ENCODE measurements around the gene SCUBE1.

The SCUBE1 gene

DNA sequence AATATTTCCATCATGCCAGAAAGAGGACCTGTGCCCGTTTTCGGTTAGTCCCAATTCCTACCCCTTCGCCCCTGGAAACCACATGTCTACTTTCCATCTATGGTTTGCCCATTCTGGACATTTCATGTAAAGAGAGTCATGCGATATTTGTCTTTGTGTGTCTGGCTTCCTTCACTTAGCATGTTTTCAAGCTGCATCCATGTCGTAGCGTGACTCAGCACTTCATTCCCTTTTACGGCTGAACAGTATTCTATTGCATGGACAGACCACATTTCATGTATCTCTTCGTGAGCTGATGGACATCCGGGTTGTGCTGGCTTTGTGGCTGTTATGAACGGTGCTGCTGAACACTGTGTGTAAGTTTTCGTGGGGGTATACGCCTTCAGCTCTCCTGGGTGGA lies 43.4 kb downstream of the SCUBE1 start:
- no peak for TF ChIP-seq EZH2 (IDR thresholded peaks at IDR 0.05)
- TF ChIP-seq FOXP2 (optimal IDR thresholded peaks at IDR 0.05; ENCODE audit: control extremely low read depth, extremely low read length, insufficient read depth): no peak
- no peak for TF ChIP-seq POLR2AphosphoS5 (IDR thresholded peaks at IDR 0.05; ENCODE audit: borderline replicate concordance, low read depth, low read length)
- Histone ChIP-seq H3K4me3 (no peak overlapping the region), H3K36me3 (ENCODE audit: insufficient read depth, low read length) (no peaks in the 10 kb centered on the region), H3K27ac (no peak overlapping the region), H3K9me3 (ENCODE audit: low read depth, low read length) (no peaks in the 10 kb centered on the region), H3K9ac (ENCODE audit: insufficient read length) (no peak overlapping the region)
- DNase-seq (ENCODE audit: low read depth, low spot score): no peak

DNA sequence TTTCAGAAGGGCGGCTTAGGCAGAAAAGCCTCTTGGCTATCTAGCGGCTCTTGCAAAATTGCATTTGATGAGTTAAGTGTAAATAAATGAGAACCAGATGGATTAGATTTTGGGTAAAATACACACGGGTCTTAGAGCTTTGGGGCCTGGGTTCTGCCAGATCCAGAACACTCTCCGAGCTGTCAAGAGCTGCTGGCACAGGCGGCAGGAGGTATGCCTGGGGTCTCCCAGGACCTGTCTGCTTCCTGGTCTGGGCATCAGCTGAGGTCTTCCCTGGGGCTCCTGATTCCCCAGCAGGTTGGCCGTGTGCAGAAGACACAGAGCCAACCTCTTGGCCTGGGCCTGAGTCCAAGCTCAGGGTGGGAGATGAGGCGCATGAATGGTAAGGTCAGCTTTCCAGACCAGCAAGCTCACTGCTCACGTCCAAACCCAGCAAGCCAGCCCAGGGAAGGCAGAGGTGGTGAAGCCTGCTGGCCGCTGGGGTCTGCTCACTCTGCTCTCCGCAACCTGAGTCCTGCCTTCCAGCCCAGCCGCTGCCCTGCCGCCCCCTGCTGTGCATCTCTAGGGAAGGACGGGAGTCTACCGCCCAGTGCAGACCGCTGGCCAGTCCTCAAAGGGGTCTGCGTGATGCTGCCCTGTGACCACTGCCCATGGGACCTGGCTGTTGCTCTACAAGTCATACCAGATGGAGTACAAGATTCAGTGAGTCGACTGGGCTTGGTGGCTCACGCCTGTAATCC lies 44.9 kb downstream of the SCUBE1 start:
- Histone ChIP-seq H3K9me3 (ENCODE audit: low read depth, low read length) (no peaks in the 10 kb centered on the region), H3K36me3 (ENCODE audit: insufficient read depth, low read length) (no peaks in the 10 kb centered on the region), H3K4me3 (peak overlapping the region; percentile 51), H3K27ac (no peak overlapping the region), H3K9ac (ENCODE audit: insufficient read length) (no peak overlapping the region)
- TF ChIP-seq FOXP2 (optimal IDR thresholded peaks at IDR 0.05; ENCODE audit: control extremely low read depth, extremely low read length, insufficient read depth) (no peak), EZH2 (IDR thresholded peaks at IDR 0.05) (no peak), POLR2AphosphoS5 (IDR thresholded peaks at IDR 0.05; ENCODE audit: borderline replicate concordance, low read depth, low read length) (no peak; the same call in 1 of the 2 replicates)
- DNase-seq (ENCODE audit: low read depth, low spot score): no peak

DNA sequence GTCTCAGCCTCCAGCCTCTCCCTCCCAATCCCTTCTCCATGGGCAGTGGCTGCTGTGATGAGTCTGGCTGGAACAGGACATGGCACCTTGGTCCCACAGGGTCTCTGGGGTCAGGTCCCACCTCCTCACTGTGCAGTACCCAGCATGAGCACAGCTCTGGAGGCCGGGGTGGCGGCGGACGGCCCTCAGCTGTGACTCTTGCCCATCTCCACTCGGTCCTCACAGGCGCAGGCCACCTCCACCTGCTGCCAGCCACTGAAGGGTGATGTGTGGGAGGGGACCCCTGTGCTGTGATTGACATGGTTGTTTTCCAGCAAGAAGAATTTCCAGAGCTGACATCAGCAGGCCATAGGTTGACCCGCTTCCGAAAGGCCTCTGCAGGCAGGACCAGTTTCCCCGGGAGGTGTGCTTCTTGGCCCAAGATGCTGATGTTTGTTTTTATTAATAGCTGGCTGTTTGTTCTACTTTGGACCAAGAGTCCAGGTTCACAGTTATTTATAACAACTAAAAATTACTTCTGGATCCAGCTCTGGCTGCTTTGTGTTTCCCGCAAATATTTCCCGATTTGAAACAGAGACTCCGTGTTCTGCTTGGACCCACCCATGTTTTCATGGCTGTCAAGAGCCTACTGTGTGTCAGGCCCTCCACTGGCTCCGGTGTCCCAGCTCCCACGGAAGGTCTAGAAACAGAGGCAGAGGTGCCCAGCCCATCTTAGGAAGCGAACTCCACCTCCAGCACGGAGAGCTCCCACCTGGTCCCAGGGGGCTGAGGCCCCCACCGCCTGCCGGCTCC lies 45.7 kb downstream of the SCUBE1 start:
- H3K9me3 ChIP-seq (ENCODE audit: low read depth, low read length): no peaks in the 10 kb centered on the region

GRCh38 chr22:43296276-43296902 lies 46.8 kb downstream of the SCUBE1 start:
- no peak overlapping the region for H3K27ac ChIP-seq
- H3K36me3 ChIP-seq (ENCODE audit: insufficient read depth, low read length): no peaks in the 10 kb centered on the region
- no peak overlapping the region for H3K9ac ChIP-seq (ENCODE audit: insufficient read length)
- no peak for DNase-seq (ENCODE audit: low read depth, low spot score)
- no peak overlapping the region for H3K4me3 ChIP-seq
- TF ChIP-seq EZH2 (IDR thresholded peaks at IDR 0.05) (no peak), POLR2AphosphoS5 (IDR thresholded peaks at IDR 0.05; ENCODE audit: borderline replicate concordance, low read depth, low read length) (no peak), FOXP2 (optimal IDR thresholded peaks at IDR 0.05; ENCODE audit: control extremely low read depth, extremely low read length, insufficient read depth) (no peak)
- H3K9me3 ChIP-seq (ENCODE audit: low read depth, low read length): no peaks in the 10 kb centered on the region

More for the DNA sequence above, 45.7 kb downstream of the SCUBE1 start:
- TF ChIP-seq EZH2 (IDR thresholded peaks at IDR 0.05) (no peak), FOXP2 (optimal IDR thresholded peaks at IDR 0.05; ENCODE audit: control extremely low read depth, extremely low read length, insufficient read depth) (no peak), POLR2AphosphoS5 (IDR thresholded peaks at IDR 0.05; ENCODE audit: borderline replicate concordance, low read depth, low read length) (no peak)
- Histone ChIP-seq H3K36me3 (ENCODE audit: insufficient read depth, low read length) (no peaks in the 10 kb centered on the region), H3K27ac (no peak overlapping the region), H3K4me3 (peak overlapping the region; percentile 51), H3K9ac (ENCODE audit: insufficient read length) (no peak overlapping the region)
- DNase-seq (ENCODE audit: low read depth, low spot score): no peak

DNA sequence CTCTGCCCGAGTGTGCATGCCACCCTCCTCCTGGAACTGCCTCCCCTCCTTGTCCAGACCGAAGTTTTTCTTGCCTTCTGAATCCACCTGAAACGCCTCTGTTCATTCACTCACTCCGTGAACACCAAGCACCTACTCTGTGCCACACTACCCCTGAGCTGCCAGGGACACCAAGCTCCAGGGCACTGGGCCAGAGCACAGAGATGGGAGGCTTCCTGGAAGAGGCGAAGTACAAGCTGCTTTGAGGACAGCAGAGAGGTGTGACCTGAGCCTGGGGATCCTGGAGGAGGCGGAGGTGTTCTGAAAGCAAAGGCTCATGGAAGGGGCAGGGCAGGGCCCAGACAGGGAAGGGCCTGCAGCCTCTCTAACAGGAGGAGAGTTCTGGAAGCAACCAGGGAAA lies 47.5 kb downstream of the SCUBE1 start:
- Histone ChIP-seq H3K4me3 (no peak overlapping the region), H3K27ac (no peak overlapping the region), H3K9me3 (ENCODE audit: low read depth, low read length) (no peaks in the 10 kb centered on the region), H3K36me3 (ENCODE audit: insufficient read depth, low read length) (no peaks in the 10 kb centered on the region), H3K9ac (ENCODE audit: insufficient read length) (no peak overlapping the region)
- DNase-seq (ENCODE audit: low read depth, low spot score): no peak
- TF ChIP-seq POLR2AphosphoS5 (IDR thresholded peaks at IDR 0.05; ENCODE audit: borderline replicate concordance, low read depth, low read length) (no peak), FOXP2 (optimal IDR thresholded peaks at IDR 0.05; ENCODE audit: control extremely low read depth, extremely low read length, insufficient read depth) (no peak), EZH2 (IDR thresholded peaks at IDR 0.05) (no peak)

DNA sequence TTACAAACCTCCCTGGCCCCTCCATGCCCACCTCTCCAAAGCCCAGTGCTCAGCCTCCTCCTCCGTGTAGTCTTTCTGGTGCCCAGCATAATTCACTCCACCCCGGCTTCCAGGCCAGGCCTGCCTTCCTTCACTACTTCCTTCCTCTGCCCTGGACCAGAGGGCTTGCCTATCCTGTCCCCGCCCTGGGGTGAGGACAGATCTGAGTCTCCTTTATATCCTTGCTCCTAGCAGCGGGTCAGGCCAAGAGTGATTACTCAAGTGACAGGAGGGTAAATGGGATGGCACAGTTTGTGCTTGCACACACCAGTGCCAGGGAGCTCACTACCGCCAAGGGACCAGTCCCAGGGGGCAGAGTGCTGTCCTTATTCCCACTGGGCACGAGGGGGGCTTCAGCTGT lies 48.0 kb downstream of the SCUBE1 start:
- H3K27ac ChIP-seq: no peak overlapping the region
- TF ChIP-seq POLR2AphosphoS5 (IDR thresholded peaks at IDR 0.05; ENCODE audit: borderline replicate concordance, low read depth, low read length) (no peak), FOXP2 (optimal IDR thresholded peaks at IDR 0.05; ENCODE audit: control extremely low read depth, extremely low read length, insufficient read depth) (no peak), EZH2 (IDR thresholded peaks at IDR 0.05) (no peak)
- no peak overlapping the region for H3K4me3 ChIP-seq

GRCh38 chr22:43293655-43294392 lies 49.3 kb downstream of the SCUBE1 start:
- Histone ChIP-seq H3K27ac (no peak overlapping the region), H3K9me3 (ENCODE audit: low read depth, low read length) (no peaks in the 10 kb centered on the region), H3K4me3 (no peak overlapping the region), H3K36me3 (ENCODE audit: insufficient read depth, low read length) (no peaks in the 10 kb centered on the region), H3K9ac (ENCODE audit: insufficient read length) (no peak overlapping the region)
- DNase-seq (ENCODE audit: low read depth, low spot score): no peak
- TF ChIP-seq FOXP2 (optimal IDR thresholded peaks at IDR 0.05; ENCODE audit: control extremely low read depth, extremely low read length, insufficient read depth): no peak
- TF ChIP-seq EZH2 (IDR thresholded peaks at IDR 0.05): no peak
- no peak for TF ChIP-seq POLR2AphosphoS5 (IDR thresholded peaks at IDR 0.05; ENCODE audit: borderline replicate concordance, low read depth, low read length)

More for the DNA sequence above, 48.0 kb downstream of the SCUBE1 start:
- Histone ChIP-seq H3K36me3 (ENCODE audit: insufficient read depth, low read length) (no peaks in the 10 kb centered on the region), H3K9ac (ENCODE audit: insufficient read length) (no peak overlapping the region), H3K9me3 (ENCODE audit: low read depth, low read length) (no peaks in the 10 kb centered on the region)
- DNase-seq (ENCODE audit: low read depth, low spot score): no peak
